ENCODE measurements around the gene SLC48A1.

Gene SLC48A1
- long read RNA-seq, donor 1, transcript SLC48A1-201 (3 exons, 3,010 nt) = major isoform, 35 of 99 reads
- long read RNA-seq, donor 1, partial matches to known transcripts = 63 of 99 reads
- long read RNA-seq, donor 1, other reads (novel, unspliced or antisense) = 0 of 99 reads
- long read RNA-seq, donor 2, transcript SLC48A1-201 (3 exons, 3,010 nt) = major isoform, 18 of 79 reads
- long read RNA-seq, donor 2, partial matches to known transcripts = 60 of 79 reads
- long read RNA-seq, donor 2, other reads (novel, unspliced or antisense) = 0 of 79 reads
- long read RNA-seq, donor 3, transcript SLC48A1-201 (3 exons, 3,010 nt) = major isoform, 16 of 16 reads
- long read RNA-seq, donor 3, partial matches to known transcripts = 0 of 16 reads
- long read RNA-seq, donor 3, other reads (novel, unspliced or antisense) = 0 of 16 reads
- long read RNA-seq, donor 4, transcript SLC48A1-201 (3 exons, 3,010 nt) = major isoform, 26 of 53 reads
- long read RNA-seq, donor 4, partial matches to known transcripts = 26 of 53 reads
- long read RNA-seq, donor 4, other reads (novel, unspliced or antisense) = 0 of 53 reads
- long read RNA-seq, donor 5, transcript SLC48A1-201 (3 exons, 3,010 nt) = major isoform, 16 of 16 reads
- long read RNA-seq, donor 5, partial matches to known transcripts = 0 of 16 reads
- long read RNA-seq, donor 5, other reads (novel, unspliced or antisense) = 0 of 16 reads
- long read RNA-seq, donor 6, transcript SLC48A1-201 (3 exons, 3,010 nt) = major isoform, 35 of 41 reads
- long read RNA-seq, donor 6, partial matches to known transcripts = 5 of 41 reads
- long read RNA-seq, donor 6, other reads (novel, unspliced or antisense) = 0 of 41 reads
- long read RNA-seq, donor 7, transcript SLC48A1-201 (3 exons, 3,010 nt) = major isoform, 51 of 190 reads
- long read RNA-seq, donor 7, partial matches to known transcripts = 137 of 190 reads
- long read RNA-seq, donor 7, other reads (novel, unspliced or antisense) = 0 of 190 reads
- long read RNA-seq, donor 8, transcript SLC48A1-201 (3 exons, 3,010 nt) = major isoform, 36 of 62 reads
- long read RNA-seq, donor 8, partial matches to known transcripts = 19 of 62 reads
- long read RNA-seq, donor 8, other reads (novel, unspliced or antisense) = 7 of 62 reads

DNA sequence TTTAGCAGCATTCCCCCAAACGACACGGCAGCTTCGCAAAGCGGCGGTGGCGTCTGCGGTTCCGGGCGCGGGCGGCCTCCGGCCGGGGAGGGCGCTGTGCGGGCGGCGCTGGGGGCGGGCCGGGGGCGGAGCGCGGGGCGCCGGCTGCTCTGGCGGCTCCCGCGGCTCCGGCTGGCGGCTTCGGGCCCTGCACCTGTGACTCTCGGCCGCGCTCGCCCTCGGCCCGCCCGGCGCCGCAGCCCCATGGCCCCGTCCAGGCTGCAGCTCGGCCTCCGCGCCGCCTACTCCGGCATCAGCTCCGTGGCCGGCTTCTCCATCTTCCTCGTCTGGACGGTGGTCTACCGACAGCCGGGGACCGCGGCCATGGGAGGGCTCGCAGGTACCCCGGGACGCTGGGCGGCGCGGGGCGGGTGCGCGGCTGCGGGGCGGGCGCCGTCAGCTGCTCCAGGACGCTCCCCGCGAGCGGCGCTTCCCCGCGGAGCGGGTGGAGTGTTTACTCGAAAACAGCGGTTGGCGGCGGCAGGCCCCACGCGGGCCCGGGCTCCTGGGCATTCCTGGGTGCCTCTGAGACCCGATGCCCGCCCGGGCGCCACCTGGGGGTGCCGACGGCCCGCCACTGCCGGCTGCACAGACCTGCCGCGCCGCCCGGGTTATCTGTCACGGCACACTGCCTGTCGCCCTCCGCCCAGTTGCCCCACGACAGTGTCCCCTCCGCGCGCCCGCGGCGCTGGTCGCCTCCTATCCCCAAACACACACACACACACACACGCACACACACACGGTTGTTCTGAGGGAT, at the start of gene SLC48A1:
Gene SLC48A1, plus strand, starts transcription at position 177 of the 796 bp plus-strand sequence. Its CDS starts 67 bp downstream, at position 244.
- peak; percentile 87 for DNase-seq

DNA sequence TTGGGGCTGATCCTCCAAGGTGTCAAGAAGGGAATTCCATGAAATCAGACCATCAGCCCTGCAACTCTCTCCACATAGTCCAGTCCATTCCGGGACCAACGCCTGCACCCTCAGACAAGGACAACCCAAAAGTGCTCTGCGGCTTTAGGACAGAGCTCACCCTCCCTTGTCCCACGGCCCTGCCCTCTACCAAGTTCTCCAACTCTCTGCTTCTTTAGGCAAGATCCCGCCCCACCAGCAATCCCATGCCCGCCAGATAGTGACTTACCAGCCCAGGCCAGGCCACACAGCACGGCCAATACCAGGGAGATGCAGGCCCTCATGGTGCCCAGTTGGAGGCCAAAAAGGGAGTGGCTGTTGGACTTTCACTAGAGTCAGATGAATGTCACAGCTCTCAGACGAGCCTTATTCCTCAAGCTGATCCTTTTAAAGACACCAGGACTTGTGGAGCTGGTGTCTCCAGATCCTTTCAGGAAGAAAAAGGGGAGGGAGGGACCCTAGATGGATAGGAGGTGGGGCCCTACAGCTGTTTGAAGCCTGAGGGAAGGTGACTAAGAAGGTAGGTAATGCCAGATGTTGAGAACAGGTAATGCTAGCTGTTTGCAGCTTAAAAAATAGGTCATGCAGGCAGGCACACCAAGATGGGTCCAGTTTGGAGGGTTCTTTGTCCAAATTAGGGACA, 47.8 kb upstream of the SLC48A1 start, which contains the start of gene ENDOU:
Gene ENDOU, minus strand, starts transcription at position 400 of the 682 bp plus-strand sequence. Its CDS starts 77 bp downstream, at position 323.
- DNase-seq = no peak

DNA sequence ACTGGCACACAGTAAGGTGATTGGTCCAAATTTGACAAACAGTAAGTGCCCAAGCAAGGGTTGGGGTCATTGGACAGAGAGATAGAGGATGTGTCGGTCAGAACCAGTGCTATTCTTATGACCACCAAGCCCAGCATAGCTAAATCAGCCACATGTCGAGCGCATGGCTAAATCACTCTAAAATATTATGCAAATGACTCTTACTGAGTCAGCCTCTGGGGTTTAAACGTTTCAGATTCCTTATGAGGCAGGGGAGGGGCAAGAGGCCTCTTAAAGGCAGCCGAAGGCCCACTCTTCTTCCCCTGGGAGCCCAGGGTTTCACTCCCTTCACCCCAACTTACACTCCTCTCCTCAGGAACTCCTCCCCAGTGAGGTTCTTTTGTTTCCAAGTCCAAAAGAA, 47.1 kb upstream of the SLC48A1 start:
- no peak for DNase-seq

DNA sequence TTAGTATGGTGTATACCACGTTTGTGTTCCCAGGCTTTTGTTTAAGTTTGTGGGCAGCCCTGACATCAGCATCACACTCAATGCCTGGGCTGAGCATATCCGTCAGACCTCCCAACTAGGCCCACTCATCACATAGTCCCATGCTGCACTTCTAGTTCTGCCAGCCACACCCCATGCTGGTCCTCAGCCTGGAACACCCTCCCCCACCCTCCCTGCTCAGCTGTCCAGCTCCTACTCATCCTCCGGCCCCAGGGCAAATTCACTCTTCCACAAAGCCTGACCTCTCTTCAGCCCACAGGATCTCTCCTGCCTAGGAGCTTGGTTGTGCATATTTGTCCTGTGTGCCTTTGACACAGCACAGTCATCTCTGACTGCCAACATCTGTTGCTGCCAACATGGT, 43.8 kb upstream of the SLC48A1 start:
- DNase-seq = no peak

DNA sequence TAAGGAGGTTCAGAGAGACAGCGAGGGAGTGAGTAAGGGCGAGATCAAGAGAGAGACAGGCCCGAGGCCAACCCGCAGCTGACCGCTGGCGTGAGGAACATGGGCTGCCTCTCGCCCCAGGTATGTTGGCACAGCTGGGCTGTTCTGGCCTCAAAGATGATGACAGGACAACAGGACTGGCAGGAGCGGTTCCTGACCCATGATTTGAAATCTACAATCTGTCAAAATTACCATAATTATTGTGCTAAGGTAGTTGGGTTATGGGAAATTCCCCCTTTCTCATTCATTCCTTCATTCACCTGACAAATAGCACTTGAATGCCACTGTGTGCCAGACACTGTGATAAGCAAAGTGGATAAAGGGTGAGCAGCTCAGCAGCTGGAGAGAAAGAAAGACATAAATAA, 42.7 kb upstream of the SLC48A1 start:
- DNase-seq = no peak

DNA sequence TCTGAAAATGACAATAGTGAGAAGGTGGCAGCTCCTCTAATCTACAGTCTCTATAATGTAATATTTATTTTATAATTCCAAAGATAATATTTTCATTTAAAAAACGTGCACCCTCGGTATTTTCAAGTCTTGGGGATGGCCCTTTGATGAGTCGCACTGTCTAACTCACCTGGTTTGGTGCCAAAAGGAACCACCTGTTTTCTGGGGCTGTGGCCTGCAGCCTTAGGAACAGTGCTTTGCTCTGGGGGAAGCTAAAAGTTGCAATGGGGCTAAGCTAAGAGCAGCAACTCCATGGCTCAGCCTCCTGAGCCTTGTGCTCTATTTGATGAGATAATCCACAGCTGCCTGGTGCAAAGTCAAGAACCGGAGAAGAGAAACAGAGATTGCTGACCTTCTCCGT, 41.3 kb upstream of the SLC48A1 start:
- DNase-seq = no peak

DNA sequence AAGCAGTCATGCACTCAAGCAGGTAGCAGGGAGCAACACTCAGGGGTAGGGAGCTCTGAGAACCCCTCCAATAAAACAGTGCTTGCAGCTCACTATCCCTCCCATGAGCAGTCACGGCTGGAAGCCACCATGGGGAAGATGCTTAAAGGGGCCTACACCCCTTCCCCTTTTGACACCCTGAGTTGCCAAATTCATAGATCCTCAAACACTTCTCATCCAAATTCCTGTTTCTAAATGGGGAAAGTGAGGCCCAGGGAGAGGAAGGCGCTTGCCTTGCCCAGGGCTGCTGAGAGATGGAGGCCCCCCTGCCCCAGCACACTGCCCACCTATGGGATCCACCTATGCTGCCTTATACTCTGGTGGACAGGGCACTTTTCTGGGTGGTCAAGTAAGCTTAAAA, 40.5 kb upstream of the SLC48A1 start:
- no peak for DNase-seq

DNA sequence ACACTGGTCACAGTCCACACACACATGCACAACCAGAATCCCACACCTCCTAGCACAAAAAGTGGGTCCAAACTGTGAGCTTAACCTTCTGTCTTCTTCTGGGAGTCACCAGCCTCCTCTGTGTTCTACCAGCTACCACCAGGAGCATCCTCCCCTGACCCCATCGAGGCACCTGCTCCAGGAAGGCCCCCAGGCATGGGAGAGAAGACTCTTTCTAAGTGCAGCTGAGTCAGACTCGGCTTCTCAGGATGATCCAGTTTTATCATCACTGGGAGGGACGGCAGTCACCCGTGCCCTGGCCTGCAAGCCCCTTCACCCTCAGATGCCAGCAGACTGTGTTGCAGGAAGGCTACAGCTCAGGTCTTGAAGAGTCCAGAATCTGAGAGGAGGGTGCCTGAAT, 39.9 kb upstream of the SLC48A1 start:
- no peak for DNase-seq

DNA sequence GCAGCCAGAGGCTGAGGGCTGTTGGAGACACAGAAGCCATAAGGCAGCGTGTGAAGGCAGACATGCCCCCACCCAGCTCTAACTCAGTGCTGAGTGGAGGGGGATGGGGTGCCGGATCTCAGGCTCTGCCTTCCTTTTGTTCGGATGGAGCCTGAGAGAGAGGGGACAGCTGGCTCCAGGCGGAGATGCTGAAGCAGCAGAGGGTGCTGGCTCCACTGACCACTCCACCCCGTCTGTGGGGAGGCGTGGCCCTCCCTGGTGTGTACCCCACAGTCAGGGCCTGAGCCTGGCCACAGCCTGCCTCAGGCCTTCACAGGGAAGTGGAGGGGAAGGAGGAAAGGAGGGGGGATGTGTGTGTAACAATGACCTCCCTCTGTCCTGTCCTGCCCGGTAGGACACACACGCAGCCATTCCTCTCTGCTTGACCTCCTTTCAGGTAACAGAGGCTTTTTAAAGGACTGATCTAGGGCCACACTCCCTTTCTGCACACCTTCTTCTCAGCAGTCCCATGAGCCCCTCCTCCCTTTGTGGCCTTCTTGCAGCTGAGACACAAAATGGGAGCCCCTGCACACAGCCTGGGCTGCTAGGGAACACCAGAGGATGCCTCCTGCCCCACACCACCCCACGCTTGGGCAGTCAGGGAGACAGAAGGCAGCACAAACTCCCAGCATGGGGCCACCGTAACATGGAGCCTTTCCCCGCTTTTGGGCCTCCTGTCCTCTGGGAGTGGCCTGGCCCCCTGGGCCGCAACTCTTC, 38.1 kb upstream of the SLC48A1 start:
- peak; percentile 56 for DNase-seq

DNA sequence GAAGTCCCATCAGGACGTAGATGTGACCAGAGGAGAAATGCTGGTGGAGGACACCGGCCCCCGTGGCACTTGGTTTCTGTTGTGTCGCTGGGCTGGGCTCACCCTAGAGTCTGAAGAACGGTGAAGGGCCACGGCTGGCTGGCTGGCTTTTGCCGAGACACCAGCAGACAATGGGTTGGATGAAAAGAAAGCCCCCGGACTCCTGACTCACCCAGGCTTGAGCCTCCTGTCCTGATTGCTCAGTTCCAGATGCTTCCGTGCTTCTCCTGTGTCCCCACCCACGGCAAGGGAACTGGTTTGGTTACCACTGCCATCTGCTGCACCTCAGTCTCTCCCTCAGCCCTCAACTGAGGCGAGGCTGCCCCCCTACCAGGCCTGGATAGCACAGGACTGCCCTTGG, 37.4 kb upstream of the SLC48A1 start:
- DNase-seq = no peak

DNA sequence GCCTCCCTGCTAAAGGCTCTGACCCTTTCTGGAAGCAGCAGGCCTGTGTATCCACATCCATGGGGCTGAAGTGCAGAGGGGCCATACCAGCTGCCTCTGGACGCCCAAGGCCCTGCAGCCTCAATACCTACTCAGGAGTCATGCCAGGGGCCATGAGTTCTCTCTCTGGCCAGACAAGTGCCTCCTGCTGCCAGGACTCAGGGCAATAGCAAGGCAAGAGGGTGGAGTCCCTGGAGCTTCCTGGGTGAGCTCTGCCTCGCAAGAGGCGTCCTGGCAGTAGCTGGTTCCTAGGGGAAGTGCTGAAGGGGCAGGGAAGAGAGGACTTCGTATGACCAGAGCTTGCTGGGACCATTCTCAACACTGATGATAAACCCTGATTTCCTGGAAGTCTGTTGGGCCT, 36.8 kb upstream of the SLC48A1 start:
- no peak for DNase-seq

DNA sequence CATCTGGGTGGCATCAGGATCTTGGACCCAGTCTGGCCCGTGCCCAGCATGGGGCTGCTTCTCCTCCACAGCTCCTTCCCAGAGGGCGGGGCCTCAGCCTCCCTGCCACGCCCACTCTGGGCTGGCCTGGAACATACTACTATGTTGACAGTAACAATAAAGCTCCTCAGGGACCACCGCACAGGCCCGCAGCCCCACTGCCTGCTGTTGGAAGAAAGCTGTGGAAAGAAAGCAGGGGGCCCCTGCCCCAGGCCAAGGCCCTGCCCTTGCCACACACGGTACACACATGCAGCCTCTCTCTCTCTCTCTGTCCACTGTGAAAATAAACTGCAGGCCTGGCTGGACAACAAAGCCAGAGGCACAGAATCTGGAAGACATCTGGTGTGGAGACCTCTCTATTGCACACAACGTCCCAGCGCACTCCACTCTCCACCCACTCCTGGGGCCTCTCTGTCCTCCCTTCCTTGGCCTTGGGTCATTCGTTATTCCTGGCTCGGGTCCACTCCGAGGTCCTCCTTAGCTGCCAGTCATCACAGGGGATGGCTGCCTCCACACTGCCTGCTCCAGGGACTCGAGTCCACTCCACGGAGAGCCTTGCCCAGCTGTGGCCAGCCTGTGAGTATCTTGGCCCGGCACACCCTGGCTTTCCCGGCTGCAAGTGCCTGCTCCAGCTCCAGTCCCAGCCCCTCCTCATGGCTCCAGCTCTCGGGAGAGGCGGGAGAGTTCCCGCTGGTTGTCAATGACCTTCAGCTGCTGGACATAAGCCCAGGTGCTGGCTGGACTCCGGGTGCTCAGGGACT, 36.0 kb upstream of the SLC48A1 start:
- DNase-seq = peak; percentile 68

DNA sequence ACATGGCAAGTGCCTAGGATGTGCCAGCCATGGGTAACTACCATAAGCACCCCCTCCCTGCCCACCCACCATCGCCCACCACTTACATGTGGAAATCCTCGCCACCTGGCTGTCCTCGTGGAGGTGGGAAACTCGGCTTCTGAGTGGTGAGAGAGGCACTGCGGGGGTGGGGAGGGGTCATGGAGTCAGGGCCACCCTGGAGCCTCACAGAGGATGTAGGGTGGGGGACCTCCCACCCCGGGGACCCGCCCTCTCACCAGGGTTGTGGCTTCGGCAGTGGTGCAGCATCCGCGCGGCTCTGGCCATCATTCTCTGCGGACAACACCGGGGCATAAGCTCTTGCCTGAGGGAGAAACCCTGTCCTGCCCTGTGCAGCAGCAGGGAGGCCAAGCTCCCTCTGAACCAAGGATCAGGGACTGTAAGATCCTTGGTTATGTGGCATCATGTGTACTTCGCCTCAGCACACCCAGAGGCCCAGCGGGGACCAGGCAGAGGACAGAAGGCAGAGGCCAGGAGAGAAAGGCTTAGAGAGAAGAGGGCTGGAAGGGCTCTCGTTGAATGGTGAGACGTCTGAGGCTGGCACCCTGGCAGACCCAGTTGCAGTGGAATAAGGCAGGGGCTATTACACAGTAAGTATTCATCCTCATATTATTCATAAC, 35.0 kb upstream of the SLC48A1 start:
- DNase-seq = no peak

DNA sequence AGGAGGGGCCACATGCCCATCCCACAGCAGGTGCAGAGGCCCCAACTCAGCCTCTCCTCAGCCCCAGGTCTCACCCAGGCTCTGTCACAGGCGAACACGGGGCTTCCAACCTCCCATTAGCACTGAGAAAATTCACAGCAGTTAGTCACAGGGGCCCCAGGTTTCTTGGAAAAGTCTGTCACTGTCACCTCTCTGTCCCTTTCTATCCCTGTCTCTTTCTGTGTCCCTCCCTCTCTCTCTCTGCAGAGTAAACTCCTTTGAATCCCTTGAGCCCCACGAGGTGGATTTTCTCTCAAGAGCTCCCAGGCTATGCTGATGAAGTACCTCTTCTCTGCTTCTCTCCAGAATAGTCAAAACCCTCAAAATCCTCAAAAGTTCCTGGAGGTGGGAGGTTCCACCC, 33.7 kb upstream of the SLC48A1 start:
- no peak for DNase-seq

DNA sequence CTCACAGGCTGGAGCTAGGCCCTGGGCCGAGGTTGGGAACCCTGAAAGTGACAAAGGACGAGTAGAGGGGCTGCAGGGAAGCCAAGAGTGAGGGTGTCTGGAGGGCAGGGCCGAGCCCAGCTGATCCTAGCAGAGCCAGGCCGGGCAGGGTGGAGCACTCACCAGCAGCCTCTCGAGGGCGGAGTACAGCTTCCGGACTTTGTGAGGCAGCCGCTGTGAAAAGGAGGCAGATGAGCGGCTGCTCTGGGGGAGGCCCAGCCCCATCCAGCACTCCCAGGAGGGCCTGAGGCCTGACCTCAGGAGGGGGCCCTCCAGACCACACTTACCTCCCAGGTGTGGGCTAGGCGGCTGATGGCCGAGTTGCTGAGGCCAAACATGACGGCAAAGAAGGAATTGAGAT, 33.1 kb upstream of the SLC48A1 start:
- no peak for DNase-seq

DNA sequence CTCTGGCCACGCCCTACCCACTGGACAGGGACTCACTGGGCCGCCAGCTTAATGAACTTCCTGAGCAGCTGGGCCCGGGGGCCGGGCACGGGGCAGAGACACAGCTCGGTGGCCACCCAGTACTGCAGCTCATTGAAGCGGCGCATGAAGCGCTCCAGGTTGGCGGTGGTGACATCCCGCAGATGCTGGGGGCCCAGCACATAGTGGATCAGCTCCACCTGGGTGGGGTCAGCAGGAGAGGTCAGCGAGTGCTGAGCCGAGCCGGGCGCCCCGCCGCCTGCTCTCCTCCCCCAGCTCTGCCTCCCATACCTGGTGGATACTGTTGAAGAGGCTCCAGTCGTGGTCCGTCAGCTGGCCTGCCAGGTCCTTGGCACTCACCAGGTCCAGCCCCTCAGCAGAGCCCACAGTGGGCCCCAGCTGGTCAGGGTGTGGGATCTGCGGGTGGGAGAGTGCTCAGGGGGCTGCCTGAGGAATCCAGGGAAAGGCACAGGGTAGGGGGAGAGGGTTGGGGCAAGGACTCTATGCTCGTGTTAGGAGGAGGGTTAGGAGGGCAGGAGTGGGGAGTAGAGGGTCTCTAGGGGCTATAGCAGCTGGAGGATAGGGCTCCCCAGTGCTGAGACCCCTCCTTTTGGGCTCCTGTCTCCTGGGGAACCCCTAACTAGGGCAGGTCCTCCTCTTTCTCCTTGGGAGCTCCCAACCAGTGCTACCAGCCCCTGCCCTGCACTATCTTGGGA, 32.3 kb upstream of the SLC48A1 start:
- peak; percentile 54 for DNase-seq

DNA sequence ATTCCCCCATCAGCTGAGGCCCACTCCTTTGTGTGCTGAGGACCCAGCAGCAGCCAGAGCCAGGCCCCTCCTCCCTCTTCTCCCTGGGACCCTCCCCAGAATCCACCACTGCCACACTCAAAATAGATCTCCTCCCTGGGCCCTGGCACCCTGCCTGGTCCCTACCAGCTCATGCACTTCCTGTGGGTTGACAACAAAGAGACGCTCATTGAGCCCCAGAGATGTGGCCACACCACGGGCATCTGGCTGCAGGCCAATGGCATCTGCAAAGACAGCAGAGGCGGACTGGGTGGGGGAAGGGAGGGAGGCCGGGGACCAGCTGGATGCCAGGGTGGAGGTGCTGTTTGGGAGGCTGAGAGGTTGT, 31.7 kb upstream of the SLC48A1 start:
- DNase-seq = no peak

DNA sequence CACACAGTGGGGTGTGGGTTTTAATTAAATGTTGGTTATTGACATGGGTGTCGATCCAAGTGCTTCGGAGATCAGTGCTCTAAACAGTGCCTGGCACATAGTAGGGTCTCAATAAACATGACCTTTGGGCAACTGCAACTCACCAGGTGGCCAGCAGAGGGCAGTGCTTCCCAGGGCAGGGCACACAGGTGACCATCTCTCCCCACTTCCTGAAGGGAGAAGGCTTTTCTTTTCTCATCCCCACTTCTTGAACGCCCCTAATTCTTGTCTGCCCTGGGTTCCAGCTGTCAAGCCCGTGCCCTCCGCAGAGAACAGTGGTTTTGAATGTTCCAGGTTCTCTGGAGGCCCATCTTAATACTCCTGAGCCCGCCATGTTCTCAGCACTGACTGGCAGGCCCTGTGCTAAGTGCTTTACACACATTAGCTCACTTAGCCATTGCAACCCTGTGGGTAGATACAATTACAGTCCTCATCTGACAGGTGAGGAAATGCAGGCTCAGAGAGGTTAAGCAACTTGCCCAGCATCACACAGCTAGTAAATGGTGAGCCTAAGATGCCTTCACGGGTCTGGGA, 30.7 kb upstream of the SLC48A1 start:
- DNase-seq = no peak

Data from right kidney (tissue), 9 donors.